Stimulated activated CD8-positive, alpha-beta memory T cell treated with anti-CD3 and anti-CD28 coated beads, Interleukin-12 subunit alpha, Interleukin-12 subunit beta, amount 100 ng/mL, for 24 hours (primary cell): Measurements from ENCODE around the gene PDE4B.

Source experiments
- DNase-seq: peaks from one replicate; pipeline ENCODE4 v3.0.0-alpha.2; 2020; ENCODE audit errors: extremely low read depth

The PDE4B gene

GRCh38 chr1:66262208-66262963 lies 469.7 kb downstream of the PDE4B start:
- no peak for DNase-seq

DNA sequence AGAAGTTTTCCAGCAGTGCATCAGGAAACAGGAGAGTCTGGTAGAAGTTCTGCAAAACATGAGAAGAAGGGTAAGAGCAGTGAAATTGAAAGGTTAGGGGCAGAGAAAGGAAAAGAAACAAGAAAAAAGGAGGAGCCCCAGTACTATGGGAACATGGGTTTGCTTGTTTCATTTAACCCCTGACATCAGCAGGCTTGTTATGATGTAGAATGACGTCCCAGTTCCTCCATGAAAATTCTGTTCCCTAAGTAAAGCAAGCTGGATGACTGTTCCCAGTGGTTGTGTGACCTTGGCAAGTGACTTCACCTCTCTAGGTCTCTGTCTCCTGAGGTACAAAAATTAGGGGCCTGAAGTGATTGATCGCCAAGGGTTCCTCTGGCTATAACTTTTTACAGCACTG lies 472.6 kb downstream of the PDE4B start:
- no peak for DNase-seq

DNA sequence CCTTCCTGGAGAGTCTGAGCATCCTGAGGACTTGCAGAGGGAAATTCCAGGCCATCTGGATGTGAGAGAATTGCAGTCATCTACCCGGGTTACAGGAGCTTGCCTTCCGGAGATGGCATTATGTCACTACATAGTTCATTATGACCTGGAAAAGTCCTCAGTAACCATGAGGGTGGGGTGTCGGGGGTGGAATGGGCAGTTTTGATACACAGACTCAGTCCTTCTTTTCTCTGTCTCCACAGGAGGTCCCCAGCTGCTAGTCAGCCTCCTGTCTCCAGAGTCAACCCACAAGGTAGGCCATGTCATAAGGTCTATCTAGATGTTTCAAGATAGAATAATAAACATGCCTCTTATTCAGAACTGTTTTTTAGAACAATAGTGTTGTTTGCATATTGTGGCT lies 473.1 kb downstream of the PDE4B start:
- no peak for DNase-seq

DNA sequence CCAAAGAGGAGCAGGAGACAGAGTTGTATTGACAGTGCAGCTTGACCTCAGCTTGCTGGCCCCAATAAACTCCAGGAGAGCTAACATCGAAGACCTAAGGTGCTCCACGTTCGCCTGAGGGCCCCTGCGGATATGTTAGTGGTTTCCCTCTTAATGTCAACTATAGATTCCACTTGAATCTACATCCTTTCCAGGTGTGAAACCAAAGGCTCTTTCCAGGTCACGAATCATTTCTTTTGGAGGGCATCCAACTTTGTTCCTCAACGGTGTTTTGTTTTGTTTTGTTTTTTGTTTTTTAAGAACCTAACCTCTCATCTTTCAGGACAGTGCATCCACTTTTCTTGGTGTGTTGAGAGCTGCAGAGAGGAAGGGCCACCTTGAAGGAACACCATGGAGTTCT lies 473.7 kb downstream of the PDE4B start:
- no peak for DNase-seq

DNA sequence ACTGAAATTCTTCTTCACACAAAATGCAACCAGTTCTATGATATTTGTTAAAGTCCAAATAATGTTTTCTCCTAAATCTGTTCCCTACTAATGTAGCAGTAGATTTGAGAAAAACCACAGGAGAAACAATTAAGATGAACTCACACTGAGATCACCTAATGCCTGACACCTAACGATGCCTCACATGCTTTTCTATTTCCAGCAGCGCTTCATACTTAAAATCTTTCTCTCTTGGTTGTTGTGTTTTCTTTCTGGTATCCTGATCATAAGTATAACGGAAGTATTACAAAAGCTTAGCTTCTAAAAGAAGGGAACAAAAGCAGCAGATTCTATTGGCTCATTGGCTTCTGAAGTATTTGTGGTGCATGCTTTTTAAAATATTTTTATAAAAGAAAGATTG lies 474.1 kb downstream of the PDE4B start:
- no peak for DNase-seq

- no peak for DNase-seq
Observed at GRCh38 chr1:66267201-66267940, 474.7 kb downstream of the PDE4B start.

DNA sequence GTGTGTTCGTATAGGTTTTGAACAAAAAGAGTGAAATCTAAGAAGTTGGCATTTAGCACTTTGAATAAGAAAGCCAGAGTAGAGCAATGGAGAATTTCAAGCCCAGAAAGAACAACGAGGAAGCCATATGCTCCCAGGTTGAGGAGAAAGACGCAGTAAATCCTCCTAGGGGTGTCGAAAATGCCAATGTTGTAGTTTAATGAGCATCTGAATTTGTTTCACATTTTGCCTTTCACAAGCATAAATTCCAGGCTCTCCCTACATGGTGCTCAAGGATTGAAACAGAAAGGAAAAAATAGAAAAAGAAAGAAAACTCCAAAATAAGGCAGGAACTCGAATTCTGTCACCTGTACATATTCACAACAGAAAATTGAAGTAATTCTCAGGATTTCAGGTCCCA lies 476.5 kb downstream of the PDE4B start:
- no peak for DNase-seq

GRCh38 chr1:66270119-66270812 lies 477.6 kb downstream of the PDE4B start:
- DNase-seq: no peak

- no peak for DNase-seq
Observed at GRCh38 chr1:66271216-66271903, 478.7 kb downstream of the PDE4B start.

- DNase-seq: no peak
Observed at GRCh38 chr1:66271904-66272254, 479.2 kb downstream of the PDE4B start.

- no peak for DNase-seq
Observed at GRCh38 chr1:66273656-66274055, 481.0 kb downstream of the PDE4B start.

DNA sequence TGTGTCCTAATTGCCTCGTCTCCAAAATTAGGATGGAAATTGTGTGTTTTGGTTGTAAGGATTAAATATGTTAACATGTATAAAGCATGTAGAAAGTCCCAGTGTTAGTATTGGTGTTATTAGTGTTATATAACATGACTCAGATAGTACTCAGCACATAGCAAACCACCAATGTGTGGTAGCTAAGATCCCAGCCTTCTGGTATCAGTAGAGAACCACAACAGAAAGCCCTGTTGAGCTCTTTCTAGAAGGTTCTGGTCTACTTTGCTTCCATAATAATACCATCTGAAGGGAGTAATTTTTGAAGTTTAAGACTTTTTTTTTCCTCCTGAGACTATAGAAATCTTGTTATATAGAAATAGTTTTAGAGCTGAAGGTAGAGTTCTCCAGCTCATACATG lies 481.9 kb downstream of the PDE4B start:
- DNase-seq: no peak

DNA sequence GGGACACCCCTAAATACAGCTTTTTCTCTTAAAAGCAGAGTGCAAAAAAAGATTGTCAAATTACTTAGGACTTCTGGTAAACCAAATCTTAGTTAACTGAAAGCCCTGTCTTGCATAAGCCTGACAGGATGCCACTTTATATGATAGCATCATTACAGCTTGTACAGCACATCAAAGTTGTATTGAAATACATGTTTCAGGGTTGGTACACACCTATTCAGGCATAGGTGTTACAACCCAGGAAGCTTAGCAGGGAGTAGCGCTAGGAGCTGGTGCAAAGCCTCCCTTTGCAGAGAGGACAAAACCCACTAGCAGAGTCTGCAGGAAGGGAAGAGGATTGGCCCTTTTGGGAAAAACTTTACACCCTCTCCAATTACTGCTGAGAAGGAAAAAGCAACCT lies 482.4 kb downstream of the PDE4B start:
- DNase-seq: no peak

DNA sequence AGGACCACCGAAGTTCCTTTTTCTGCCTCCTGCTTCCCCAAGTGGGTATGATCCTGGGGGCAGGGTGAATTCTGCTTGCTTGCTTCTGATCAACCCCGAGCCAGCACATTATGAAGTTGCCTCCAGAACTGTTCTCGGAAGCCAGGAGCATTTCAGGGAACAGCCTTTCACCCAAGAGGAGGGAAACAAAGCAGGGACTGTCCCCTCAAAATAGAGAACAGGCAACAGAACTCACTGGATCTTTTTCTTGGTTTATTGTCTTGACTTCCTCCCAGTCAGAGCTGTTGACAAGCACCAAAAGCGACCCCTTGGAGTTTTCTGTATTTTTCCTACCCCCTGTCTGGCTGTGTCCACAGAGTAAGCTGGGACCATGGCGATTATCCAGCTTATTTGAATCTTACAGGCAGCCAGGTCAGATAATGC lies 482.9 kb downstream of the PDE4B start:
- no peak for DNase-seq

GRCh38 chr1:66276218-66276617 lies 483.5 kb downstream of the PDE4B start:
- no peak for DNase-seq

- no peak for DNase-seq
Observed at GRCh38 chr1:66278260-66279021, 485.7 kb downstream of the PDE4B start.

GRCh38 chr1:66281808-66282207 lies 489.1 kb downstream of the PDE4B start:
- DNase-seq: no peak

DNA sequence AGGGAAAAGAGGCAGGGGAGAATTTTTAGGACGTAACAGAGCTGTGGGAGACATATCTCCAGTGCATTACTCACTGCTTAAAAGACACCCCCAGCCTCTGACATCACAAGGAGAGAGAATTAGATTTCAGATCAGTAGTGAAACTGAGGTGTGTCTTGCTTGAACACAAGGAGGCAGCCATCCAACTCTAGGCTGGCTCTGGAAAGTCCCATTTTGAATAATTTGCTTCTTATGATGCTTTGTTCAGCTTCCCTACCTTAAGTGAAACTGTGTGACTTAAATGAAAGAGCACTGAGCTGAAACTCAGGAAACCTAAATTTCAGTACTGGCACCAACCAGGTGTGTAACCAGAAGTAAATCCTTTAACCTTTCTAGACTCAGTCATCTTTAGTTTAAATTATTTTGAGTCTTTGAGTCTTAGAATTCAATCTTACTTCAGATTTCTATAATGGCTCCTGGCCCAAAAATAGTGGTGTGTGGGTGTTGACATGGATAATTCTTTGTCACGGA lies 489.7 kb downstream of the PDE4B start:
- no peak for DNase-seq

GRCh38 chr1:66282891-66283621 lies 490.4 kb downstream of the PDE4B start:
- DNase-seq: no peak

- no peak for DNase-seq
Observed at GRCh38 chr1:66283622-66284041, 490.9 kb downstream of the PDE4B start.

DNA sequence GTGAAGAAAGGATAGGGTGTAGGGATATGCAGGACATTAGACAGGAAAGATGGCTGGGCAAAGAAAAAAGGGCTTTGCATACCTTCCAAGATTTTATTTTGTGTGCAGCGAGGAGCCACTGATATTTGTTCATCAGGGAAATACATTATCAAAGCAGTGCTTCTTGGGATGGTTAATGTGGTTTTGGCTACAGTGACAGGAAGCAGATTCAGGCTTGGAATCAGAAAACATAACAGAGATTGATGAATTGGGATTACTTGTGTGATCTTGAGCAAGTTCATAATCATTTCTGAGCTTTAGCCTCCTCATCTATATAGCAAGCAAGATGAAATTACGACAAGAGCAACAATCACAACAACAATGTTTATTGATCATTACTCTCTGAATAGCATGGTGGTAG lies 492.1 kb downstream of the PDE4B start:
- no peak for DNase-seq
